K562 (cell line): Measurements from ENCODE around the gene SPARC. TPM values are rescaled to one million over a fixed set of nuclear protein-coding genes. Genes with fewer than 3 reads are reported as not detected.

Experiments used
- ATAC-seq: fragments of 200-7000 bp; cut with Tn5 transposase; 3 replicates; pipeline ENCODE4 v1.9.1; 2020; ENCODE audit warnings: moderate library complexity
- BruUV-seq: library from RNA; stranded (reverse); fragments of 400-500 nt; replicated peaks from 2 replicates; lab custom pipeline; 2021; lab: Mats Ljungman, UMichigan
- CTCF ChIA-PET: fragments of 300-600 bp; formaldehyde crosslinking; extraction: SDS; loops from one replicate; lab custom pipeline; 2021; ENCODE audit warnings: low intra/inter-chr PET ratio; lab: Yijun Ruan, JAX
- POLR2A ChIA-PET: fragments of 300-600, 350-650 bp; sonication (Branson Sonifier 250); formaldehyde crosslinking; extraction: SDS; loops from one replicate; lab custom pipeline; 2021; ENCODE audit warnings: antibody characterized with exemption, inconsistent platforms; lab: Yijun Ruan, JAX
- DNase-seq, 4 experiments: peaks; one replicate each; pipeline versions ENCODE4 v3.0.0 to v3.0.0-alpha.2; 2011 to 2018; ENCODE audit warnings: low spot score in 3 of 4, mixed read lengths in 3 of 4; ENCODE audit errors: extremely low read depth in 1 of 4
- FAIRE-seq: peaks from 2 replicates; lab custom pipeline; 2011; peaks lifted over from hg19 to GRCh38; lab: Jason Lieb, UNC
- H2AFZ ChIP-seq: 2 replicates; pipeline ENCODE4 v1.6.0; 2011; ENCODE audit warnings: low read depth, low read length, control low read depth, inconsistent platforms
- H3K27ac ChIP-seq: fragments of 200-600 bp; 3 replicates; pipeline ENCODE4 v1.8.0; 2011; ENCODE audit warnings: low read depth, mild to moderate bottlenecking, control low read depth, inconsistent platforms, low read length, moderate library complexity, mixed read lengths; ENCODE audit errors: extremely low read depth
- H3K27me3 ChIP-seq, 2 experiments: fragments of 300-600 bp in 1 of 2; 2 replicates in 1 of 2; 3 replicates in 1 of 2; pipeline versions ENCODE4 v1.6.0 to v1.8.0; 2011; ENCODE audit warnings: inconsistent platforms in 2 of 2, low read length in 2 of 2, mild to moderate bottlenecking in 1 of 2, mixed read lengths in 1 of 2, moderate library complexity in 1 of 2; ENCODE audit not compliant: control insufficient read depth in 2 of 2, insufficient read depth in 2 of 2
- H3K36me3 ChIP-seq: fragments of 300-600 bp; 3 replicates; pipeline ENCODE4 v1.8.0; 2011; ENCODE audit warnings: mild to moderate bottlenecking, low read length, inconsistent platforms; ENCODE audit not compliant: control insufficient read depth, insufficient read depth
- H3K4me1 ChIP-seq, 2 experiments: fragments of 200-600 bp in 1 of 2; replicated peaks in 1 of 2; 2 replicates in 1 of 2; 3 replicates in 1 of 2; pipeline versions ENCODE4 v1.5.1 to v1.8.0; 2011; ENCODE audit warnings: inconsistent platforms in 2 of 2, low read length in 2 of 2, mild to moderate bottlenecking in 1 of 2, mixed read lengths in 1 of 2, moderate library complexity in 1 of 2; ENCODE audit not compliant: control insufficient read depth in 2 of 2, insufficient read depth in 2 of 2
- H3K4me2 ChIP-seq: 2 replicates; pipeline ENCODE4 v1.6.1; 2011; ENCODE audit warnings: low read length, control low read depth, inconsistent platforms, mixed read lengths; ENCODE audit not compliant: insufficient read depth
- H3K4me3 ChIP-seq: fragments of 200-600 bp; sonication (generic), shearing (Covaris generic); 2 replicates; pipeline ENCODE4 v1.5.1; 2016; ENCODE audit warnings: control low read depth, inconsistent platforms
- H3K79me2 ChIP-seq: fragments of 200-600 bp; 3 replicates; pipeline ENCODE4 v1.8.0; 2011; ENCODE audit warnings: low read length, inconsistent platforms; ENCODE audit not compliant: control insufficient read depth, insufficient read depth
- H3K9ac ChIP-seq, 2 experiments: 2 replicates each; pipeline versions ENCODE4 v1.6.0 to v1.6.1; 2011; ENCODE audit warnings: low read depth in 2 of 2, low read length in 2 of 2, control low read depth in 1 of 2, inconsistent platforms in 1 of 2, mild to moderate bottlenecking in 1 of 2, mixed read lengths in 1 of 2; ENCODE audit not compliant: insufficient read depth in 1 of 2
- H3K9me1 ChIP-seq: one replicate; pipeline ENCODE4 v1.6.0; 2011; ENCODE audit warnings: inconsistent platforms, mild to moderate bottlenecking, low read length, moderate library complexity; ENCODE audit not compliant: control insufficient read depth, insufficient read depth
- H3K9me3 ChIP-seq: replicated peaks from 2 replicates; pipeline ENCODE4 v1.5.1; 2011; ENCODE audit warnings: low read depth, low read length, inconsistent platforms; ENCODE audit not compliant: control insufficient read depth, insufficient read depth
- H4K20me1 ChIP-seq: replicated peaks from 2 replicates; pipeline ENCODE4 v1.6.1; 2011; ENCODE audit warnings: low read length, inconsistent platforms, mixed read lengths; ENCODE audit not compliant: control insufficient read depth, insufficient read depth
- SNRNP70 ChIP-seq: fragments of 200-400 bp; formaldehyde crosslinking; optimal IDR thresholded peaks from 2 replicates; pipeline ENCODE3; 2017; ENCODE audit warnings: low read depth, low read length
- WGBS: fragments of 100-300 bp; shearing (Covaris generic); methylation state at CpG from one replicate; pipeline ENCODE4 v1.1.6; 2016; ENCODE audit warnings: low coverage, mixed read lengths; ENCODE audit not compliant: insufficient coverage; ENCODE audit errors: missing lambda C conversion rate; 5-methylcytosine and 5-hydroxymethylcytosine counted together
- in situ Hi-C: fragments of 300-500 bp; cut with MboI; formaldehyde crosslinking; loops from 4 replicates; pipeline ENCODE4 v1.15.0; 2018; ENCODE audit warnings: inconsistent platforms, mixed read lengths
- intact Hi-C: fragments of 100-400 bp; cut with micrococcal nuclease; formaldehyde crosslinking; loops from 2 replicates; pipeline ENCODE4 v1.14.2; 2022
- polyA plus RNA-seq, 8 experiments: library from polyadenylated mRNA; depleted of rRNA in 4 of 8; stranded (reverse) in 5 of 8; unstranded in 3 of 8; fragments of >200 nt; fragmentation: Nextera tagmentation in 2 of 8; fragmentation: Illumina TruSeq in 1 of 8; extraction: Ambion mirVana in 2 of 8; extraction: Trizol in 1 of 8; gene quantifications; 2 replicates each; pipeline versions ENCODE4 v1.2.1 to v1.2.3, GENCODE V29; 2011 to 2014; ENCODE audit warnings: inconsistent platforms in 1 of 8, missing spikeins in 1 of 8
- total RNA-seq, 7 experiments: library from RNA; depleted of rRNA in 6 of 7; stranded (reverse); fragments of >200 nt in 6 of 7; fragmentation: Illumina TruSeq in 2 of 7; extraction: Trizol in 2 of 7; gene quantifications; 2 replicates each; pipeline versions ENCODE4 v1.2.1 to v1.2.3, GENCODE V29; 2011 to 2021; ENCODE audit warnings: low replicate concordance in 1 of 7
- TF ChIP-seq, protein P1 (sequence below): fragments of 450-650 bp; IDR thresholded peaks from 2 replicates; pipeline ENCODE4 v1.6.1; 2017; ENCODE audit warnings: mild to moderate bottlenecking, moderate library complexity

SPARC gene
- total and polyA plus RNA-seq, 9 of the 15 experiments (the other 6 are each of a cell fraction or from before 2014, with no cell fraction given) = 6.1 to 35.6 (median 12.2) TPM

DNA sequence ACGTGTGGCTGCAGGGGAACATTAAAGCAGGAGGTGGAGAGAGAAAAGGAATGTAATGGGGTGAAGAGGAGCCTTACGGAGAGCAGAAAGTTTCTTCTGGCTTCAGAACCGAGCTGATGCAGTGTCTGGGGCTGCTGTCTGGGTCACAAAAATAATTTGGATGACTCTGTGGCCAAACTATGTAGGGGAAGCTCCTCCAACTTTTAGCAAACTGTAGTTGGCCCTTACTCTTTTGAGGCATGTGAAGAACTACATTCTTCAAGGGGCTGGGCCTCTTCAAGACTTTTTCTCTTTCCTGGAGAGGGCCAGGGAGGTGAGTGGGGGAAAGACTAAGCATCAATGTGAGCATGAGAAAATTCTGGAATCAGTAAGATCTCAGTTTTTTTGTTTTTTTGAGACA, 31.9 kb upstream of the SPARC start (continued):
- TF ChIP-seq, protein P1, sequence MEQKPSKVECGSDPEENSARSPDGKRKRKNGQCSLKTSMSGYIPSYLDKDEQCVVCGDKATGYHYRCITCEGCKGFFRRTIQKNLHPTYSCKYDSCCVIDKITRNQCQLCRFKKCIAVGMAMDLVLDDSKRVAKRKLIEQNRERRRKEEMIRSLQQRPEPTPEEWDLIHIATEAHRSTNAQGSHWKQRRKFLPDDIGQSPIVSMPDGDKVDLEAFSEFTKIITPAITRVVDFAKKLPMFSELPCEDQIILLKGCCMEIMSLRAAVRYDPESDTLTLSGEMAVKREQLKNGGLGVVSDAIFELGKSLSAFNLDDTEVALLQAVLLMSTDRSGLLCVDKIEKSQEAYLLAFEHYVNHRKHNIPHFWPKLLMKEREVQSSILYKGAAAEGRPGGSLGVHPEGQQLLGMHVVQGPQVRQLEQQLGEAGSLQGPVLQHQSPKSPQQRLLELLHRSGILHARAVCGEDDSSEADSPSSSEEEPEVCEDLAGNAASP = no peak

DNA sequence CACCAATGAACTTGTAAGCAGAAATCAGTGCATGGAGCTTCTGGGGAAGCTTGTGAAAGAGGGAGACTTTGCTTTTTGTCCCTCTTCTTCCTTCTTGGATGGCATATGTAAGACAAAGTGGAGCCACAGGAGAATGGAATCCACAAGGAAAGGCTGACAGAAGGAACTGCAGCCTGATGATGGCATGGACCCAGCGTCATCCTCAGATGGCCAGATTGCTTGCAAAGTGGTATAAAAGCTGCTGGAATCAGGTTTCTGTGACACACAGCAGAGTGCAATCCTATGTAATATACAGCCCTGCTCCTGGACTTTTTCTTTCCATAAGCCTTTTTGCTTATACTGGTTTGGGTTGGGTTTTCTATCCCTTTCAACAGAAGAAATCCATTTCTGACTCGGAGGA, 31.4 kb upstream of the SPARC start:
- no peak overlapping the region for H3K27ac ChIP-seq
- no TSS peak for BruUV-seq
- H3K4me2 ChIP-seq = no peak overlapping the region
- DNase-seq = no peak
- H3K4me1 ChIP-seq = no peaks in the 10 kb centered on the region; a peak in 1 of 5 replicates
- ChIA-PET CTCF (interaction anchor here (2.0 kb wide), 1 partner anchor 60 kb away, joined by 6 read pairs; no protein-coding TSS in a partner anchor), POLR2A (interaction anchor here (0.7 kb wide), 1 partner anchor 12 kb away, joined by 3 read pairs; no protein-coding TSS in a partner anchor)
- no peaks in the 10 kb centered on the region for H3K9me3 ChIP-seq
- H3K4me3 ChIP-seq = no peak overlapping the region
- no peaks in the 10 kb centered on the region for H3K9me1 ChIP-seq
- no peaks in the 10 kb centered on the region for H3K36me3 ChIP-seq
- no peak for ATAC-seq
- no peak overlapping the region for H3K9ac ChIP-seq
- FAIRE-seq = no peak
- no peaks in the 10 kb centered on the region; a peak in 1 of 5 replicates for H3K27me3 ChIP-seq
- in situ Hi-C loops (no loop called here), intact Hi-C loops (no loop called here)
- TF ChIP-seq SNRNP70 = no peak
- H4K20me1 ChIP-seq = no peaks in the 10 kb centered on the region
- no peak overlapping the region for H2AFZ ChIP-seq
- WGBS = 0% methylated on average over 2 of the region's 2 CpGs
- H3K79me2 ChIP-seq = no peaks in the 10 kb centered on the region
